Measurements from ENCODE around the gene BBX. TPM values are rescaled to one million over a fixed set of nuclear protein-coding genes. Genes with fewer than 3 reads are reported as not detected.

BBX gene
- total and polyA plus RNA-seq, 2 of the 4 experiments (the other 2 are of a cell fraction): 13.6 to 107 TPM

GRCh38 chr3:107560166-107560565 is 37.4 kb downstream of the BBX start:
- Histone ChIP-seq H2AFZ (replicated peaks; ENCODE audit: low read length, poor library complexity) (no peak overlapping the region), H3K23ac (ENCODE audit: low read depth, low read length) (no peak overlapping the region), H3K9me3 (ENCODE audit: control insufficient read depth, insufficient read depth, low read length) (no peaks in the 10 kb centered on the region), H3K4ac (ENCODE audit: low read depth, low read length) (no peak overlapping the region), H3K14ac (replicated peaks; ENCODE audit: low read depth, low read length) (no peak overlapping the region), H3K4me1 (ENCODE audit: control insufficient read depth, insufficient read depth, low read length) (peaks cover 4% of the 10 kb centered on the region), H2AK9ac (replicated peaks; ENCODE audit: low read depth, low read length, poor library complexity) (no peak overlapping the region), H3K56ac (ENCODE audit: extremely low read depth, insufficient read depth, low read length) (no peak overlapping the region), H2BK120ac (ENCODE audit: low read depth, low read length) (no peak overlapping the region), H2BK15ac (ENCODE audit: low read depth, low read length) (no peak overlapping the region), H3K9me1 (ENCODE audit: insufficient read depth, low read length) (0 out of 2 replicates have a peak, but pooled peaks cover 2% of the 10 kb centered on the region), H4K91ac (ENCODE audit: insufficient read depth, low read depth, low read length) (no peak overlapping the region), H2BK20ac (ENCODE audit: low read depth, low read length) (no peak overlapping the region), H3K18ac (ENCODE audit: low read depth, low read length) (no peak overlapping the region), H4K5ac (ENCODE audit: low read depth, low read length) (no peak overlapping the region), H3K27me3 (ENCODE audit: control insufficient read depth, insufficient read depth, low read length) (no peaks in the 10 kb centered on the region), H3K9ac (ENCODE audit: low read depth, low read length) (no peak overlapping the region), H4K20me1 (ENCODE audit: insufficient read depth, low read length) (peaks cover 4% of the 10 kb centered on the region; the same call in 1 of the 2 replicates), H3K79me1 (ENCODE audit: low read depth in 1 of 2, low read length in 2 of 2) (peaks cover 12 to 15% of the 10 kb centered on the region in 2 experiments), H3K27ac (ENCODE audit: insufficient read depth, low read length) (no peak overlapping the region), H3K36me3 (ENCODE audit: control insufficient read depth, insufficient read depth, low read length) (no peaks in the 10 kb centered on the region), H3K4me2 (ENCODE audit: low read depth, low read length) (no peak overlapping the region), H2BK5ac (ENCODE audit: low read depth, low read length, poor library complexity, severe bottlenecking) (no peak overlapping the region), H2AK5ac (ENCODE audit: low read depth, low read length) (no peak overlapping the region), H4K8ac (ENCODE audit: low read depth in 2 of 2, low read length in 2 of 2) (no peak overlapping the region), H3K4me3 (ENCODE audit: insufficient read depth, low read depth, low read length) (no peak overlapping the region)
- no TSS peak for BruUV-seq (replicated peaks)
- ChIA-PET POLR2A (ENCODE audit: unreplicated experiment) (no interaction called here), CTCF (interaction anchor here (0.6 to 0.7 kb wide), 2 partner anchors 131 to 182 kb away, joined by 3 to 4 read pairs; no protein-coding TSS in a partner anchor)
- intact Hi-C loops (cut with micrococcal nuclease) (no loop called here), in situ Hi-C loops (cut with MboI; ENCODE audit: low sequenced_read_pairs) (no loop called here), dilution Hi-C loops (cut with HindIII; ENCODE audit: low sequenced_read_pairs, unreplicated experiment) (no loop called here)
- ATAC-seq (ENCODE audit: low read depth) (no peak), DNase-seq (no peak)
- TF ChIP-seq RAD21 (IDR thresholded peaks at IDR 0.05; ENCODE audit: low read length) (no peak), CHD1 (IDR thresholded peaks at IDR 0.05; ENCODE audit: low read depth, low read length) (no peak), RCOR1 (IDR thresholded peaks at IDR 0.05; ENCODE audit: insufficient replicate concordance, low read length) (no peak), MAFK (IDR thresholded peaks at IDR 0.05; ENCODE audit: low read depth, low read length) (no peak), CTCF (conservative IDR thresholded peaks at IDR 0.05; ENCODE audit: low read depth, low read length) (no peak), RFX5 (IDR thresholded peaks at IDR 0.05; ENCODE audit: low read depth, low read length) (no peak), MAZ (IDR thresholded peaks at IDR 0.05; ENCODE audit: borderline replicate concordance, low read depth, low read length) (no peak), SMC3 (IDR thresholded peaks at IDR 0.05; ENCODE audit: low read depth, low read length) (no peak), POLR2A (IDR thresholded peaks at IDR 0.05; ENCODE audit: low read depth, low read length) (no peak), CEBPB (IDR thresholded peaks at IDR 0.05; ENCODE audit: low read depth, low read length) (no peak), FOS (IDR thresholded peaks at IDR 0.05; ENCODE audit: low read depth, low read length) (no peak)
- TF ChIP-seq, protein P1, sequence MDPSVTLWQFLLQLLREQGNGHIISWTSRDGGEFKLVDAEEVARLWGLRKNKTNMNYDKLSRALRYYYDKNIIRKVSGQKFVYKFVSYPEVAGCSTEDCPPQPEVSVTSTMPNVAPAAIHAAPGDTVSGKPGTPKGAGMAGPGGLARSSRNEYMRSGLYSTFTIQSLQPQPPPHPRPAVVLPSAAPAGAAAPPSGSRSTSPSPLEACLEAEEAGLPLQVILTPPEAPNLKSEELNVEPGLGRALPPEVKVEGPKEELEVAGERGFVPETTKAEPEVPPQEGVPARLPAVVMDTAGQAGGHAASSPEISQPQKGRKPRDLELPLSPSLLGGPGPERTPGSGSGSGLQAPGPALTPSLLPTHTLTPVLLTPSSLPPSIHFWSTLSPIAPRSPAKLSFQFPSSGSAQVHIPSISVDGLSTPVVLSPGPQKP (IDR thresholded peaks at IDR 0.05; ENCODE audit: borderline replicate concordance, low read depth, low read length): no peak
- no CpG with 5 or more reads among the region's 1 CpG for WGBS, 2 experiments (ENCODE audit: extremely low coverage in 2 of 2, insufficient read length in 1 of 2)

Measured in IMR-90 (cell line).